ENCODE data around the gene SNAPIN. TPM values are rescaled to one million over a fixed set of nuclear protein-coding genes. Genes with fewer than 3 reads are reported as not detected.

SNAPIN gene
- polyA plus RNA-seq, 1 of the 3 experiments (the other 2 are of a cell fraction): 57.6 TPM

DNA sequence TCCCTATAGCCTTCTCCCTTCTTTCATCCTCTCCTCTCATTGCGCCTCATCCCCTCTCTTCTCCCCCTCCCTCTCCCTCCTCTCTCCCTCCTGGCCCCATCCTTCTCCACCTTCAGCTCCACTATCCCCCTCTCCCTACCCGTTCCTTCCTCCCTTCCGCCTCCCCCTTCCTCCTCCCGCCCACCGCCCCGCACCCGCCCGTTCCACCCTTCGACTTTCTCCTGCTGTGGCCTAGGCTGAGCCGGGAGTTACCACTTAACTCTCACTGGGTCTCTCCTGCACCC lies 21.6 kb downstream of the SNAPIN start:
- H3K4me2 ChIP-seq: no peak overlapping the region
- no peaks in the 10 kb centered on the region for H4K20me1 ChIP-seq (ENCODE audit: insufficient read depth)
- no peak overlapping the region for H3K9ac ChIP-seq
- ChIA-PET POLR2A (no interaction called here), CTCF (interaction anchor here (1.0 to 6.2 kb wide), 10 partner anchors 8 to 108 kb away, joined by 3 to 156 read pairs (median 10); partner anchors contain the start of gene SLC27A3)
- H3K36me3 ChIP-seq (replicated peaks in 1 of 2; ENCODE audit: control insufficient read depth in 1 of 2, insufficient read depth in 2 of 2, low read length in 1 of 2): no peaks in the 10 kb centered on the region
- 86% methylated on average over 10 of the region's 10 CpGs for WGBS (ENCODE audit: low lambda C conversion rate)
- H3K27ac ChIP-seq (ENCODE audit: low read depth in 2 of 2, low read length in 1 of 2): no peak overlapping the region
- peaks cover 30% of the 10 kb centered on the region for H3K27me3 ChIP-seq (ENCODE audit: insufficient read depth)
- peaks cover 0 to 15% of the 10 kb centered on the region in 2 experiments; a peak in 1 of 4 replicates for H3K4me1 ChIP-seq (ENCODE audit: control insufficient read depth in 1 of 2, insufficient read depth in 2 of 2, low read depth in 1 of 2, low read length in 1 of 2)
- H3K9me3 ChIP-seq: no peaks in the 10 kb centered on the region
- no peaks in the 10 kb centered on the region for H3K79me2 ChIP-seq (ENCODE audit: insufficient read depth)
- H3K9me2 ChIP-seq: no peaks in the 10 kb centered on the region
- peaks cover 3% of the 10 kb centered on the region for H3F3A ChIP-seq (replicated peaks; ENCODE audit: insufficient read depth)
- no peak for TF ChIP-seq SIN3A (IDR thresholded peaks at IDR 0.05; ENCODE audit: borderline replicate concordance, low read depth, low read length)
- no peak for TF ChIP-seq RCOR1 (IDR thresholded peaks at IDR 0.05; ENCODE audit: low read length)
- TF ChIP-seq CHD2 (IDR thresholded peaks at IDR 0.05; ENCODE audit: low read length, partially characterized antibody): no peak
- no peak for TF ChIP-seq FOXJ3 (CRISPR knock-in tag; IDR thresholded peaks at IDR 0.05)
- no peak for TF ChIP-seq GABPA (IDR thresholded peaks at IDR 0.05; ENCODE audit: low read depth)
- TF ChIP-seq IRF3 (IDR thresholded peaks at IDR 0.05; ENCODE audit: low read depth, low read length): no peak
- no peak for TF ChIP-seq EZH2phosphoT487 (IDR thresholded peaks at IDR 0.05; ENCODE audit: borderline replicate concordance, low read depth)
- no peak for TF ChIP-seq FOSL2 (IDR thresholded peaks at IDR 0.05; ENCODE audit: borderline replicate concordance, low read depth)
- TF ChIP-seq NFIC (IDR thresholded peaks at IDR 0.05; ENCODE audit: borderline replicate concordance): no peak
- TF ChIP-seq, protein P1, sequence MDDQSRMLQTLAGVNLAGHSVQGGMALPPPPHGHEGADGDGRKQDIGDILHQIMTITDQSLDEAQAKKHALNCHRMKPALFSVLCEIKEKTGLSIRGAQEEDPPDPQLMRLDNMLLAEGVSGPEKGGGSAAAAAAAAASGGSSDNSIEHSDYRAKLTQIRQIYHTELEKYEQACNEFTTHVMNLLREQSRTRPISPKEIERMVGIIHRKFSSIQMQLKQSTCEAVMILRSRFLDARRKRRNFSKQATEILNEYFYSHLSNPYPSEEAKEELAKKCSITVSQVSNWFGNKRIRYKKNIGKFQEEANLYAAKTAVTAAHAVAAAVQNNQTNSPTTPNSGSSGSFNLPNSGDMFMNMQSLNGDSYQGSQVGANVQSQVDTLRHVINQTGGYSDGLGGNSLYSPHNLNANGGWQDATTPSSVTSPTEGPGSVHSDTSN (IDR thresholded peaks at IDR 0.05): no peak
- TF ChIP-seq JUND (IDR thresholded peaks at IDR 0.05): no peak
- no peak for TF ChIP-seq USF1 (IDR thresholded peaks at IDR 0.05; ENCODE audit: borderline replicate concordance, low read depth)
- no peak for TF ChIP-seq YY1 (IDR thresholded peaks at IDR 0.05; ENCODE audit: low read depth)
- no peak for TF ChIP-seq NRF1 (IDR thresholded peaks at IDR 0.05; ENCODE audit: low read depth, low read length)
- TF ChIP-seq, protein P2, sequence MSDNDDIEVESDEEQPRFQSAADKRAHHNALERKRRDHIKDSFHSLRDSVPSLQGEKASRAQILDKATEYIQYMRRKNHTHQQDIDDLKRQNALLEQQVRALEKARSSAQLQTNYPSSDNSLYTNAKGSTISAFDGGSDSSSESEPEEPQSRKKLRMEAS (IDR thresholded peaks at IDR 0.05; ENCODE audit: low read depth): no peak
- TF ChIP-seq, protein P3, sequence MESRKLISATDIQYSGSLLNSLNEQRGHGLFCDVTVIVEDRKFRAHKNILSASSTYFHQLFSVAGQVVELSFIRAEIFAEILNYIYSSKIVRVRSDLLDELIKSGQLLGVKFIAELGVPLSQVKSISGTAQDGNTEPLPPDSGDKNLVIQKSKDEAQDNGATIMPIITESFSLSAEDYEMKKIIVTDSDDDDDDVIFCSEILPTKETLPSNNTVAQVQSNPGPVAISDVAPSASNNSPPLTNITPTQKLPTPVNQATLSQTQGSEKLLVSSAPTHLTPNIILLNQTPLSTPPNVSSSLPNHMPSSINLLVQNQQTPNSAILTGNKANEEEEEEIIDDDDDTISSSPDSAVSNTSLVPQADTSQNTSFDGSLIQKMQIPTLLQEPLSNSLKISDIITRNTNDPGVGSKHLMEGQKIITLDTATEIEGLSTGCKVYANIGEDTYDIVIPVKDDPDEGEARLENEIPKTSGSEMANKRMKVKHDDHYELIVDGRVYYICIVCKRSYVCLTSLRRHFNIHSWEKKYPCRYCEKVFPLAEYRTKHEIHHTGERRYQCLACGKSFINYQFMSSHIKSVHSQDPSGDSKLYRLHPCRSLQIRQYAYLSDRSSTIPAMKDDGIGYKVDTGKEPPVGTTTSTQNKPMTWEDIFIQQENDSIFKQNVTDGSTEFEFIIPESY (IDR thresholded peaks at IDR 0.05; ENCODE audit: borderline replicate concordance, low read depth): no peak
- TF ChIP-seq RXRA (IDR thresholded peaks at IDR 0.05; ENCODE audit: borderline replicate concordance, low read depth): no peak
- no peak for TF ChIP-seq MEF2A (IDR thresholded peaks at IDR 0.05; ENCODE audit: borderline replicate concordance, low read depth)
- TF ChIP-seq TCF12 (IDR thresholded peaks at IDR 0.05): no peak
- H2AFZ ChIP-seq (ENCODE audit: low read depth): no peak overlapping the region
- no peak overlapping the region for H3K4me3 ChIP-seq (ENCODE audit: low read depth in 2 of 2, low read length in 1 of 2)
- DNase-seq: no peak
